Kidney (tissue), 14 donors: ENCODE results near the gene CBFA2T3. TPM values are rescaled to one million over a fixed set of nuclear protein-coding genes. Genes with fewer than 3 reads are reported as not detected.

Source experiments
- DNase-seq, 5 donors: peaks; one replicate each; pipeline ENCODE4 v3.0.0-alpha.2; 2013 to 2020
- FAIRE-seq: peaks from 2 replicates; lab custom pipeline; 2012; peaks lifted over from hg19 to GRCh38; lab: Jason Lieb, UNC
- H3K27ac ChIP-seq, 2 donors: one replicate each; pipeline ENCODE4 v1.7.0; 2013; ENCODE audit warnings: low read depth in 2 of 2, low read length in 2 of 2, inconsistent platforms in 1 of 2
- H3K27me3 ChIP-seq: one replicate; pipeline ENCODE4 v1.7.1; 2013; ENCODE audit warnings: low read length, inconsistent platforms; ENCODE audit not compliant: control insufficient read depth, insufficient read depth
- H3K36me3 ChIP-seq, 3 donors: one replicate each; pipeline versions ENCODE4 v1.7.0 to v1.7.1; 2013; ENCODE audit warnings: low read length in 3 of 3, control low read depth in 1 of 3, inconsistent platforms in 1 of 3; ENCODE audit not compliant: insufficient read depth in 3 of 3, control insufficient read depth in 2 of 3
- H3K4me1 ChIP-seq, 3 donors: one replicate each; pipeline versions ENCODE4 v1.7.0 to v1.7.1; 2013; ENCODE audit warnings: low read length in 3 of 3, inconsistent platforms in 1 of 3, low read depth in 1 of 3; ENCODE audit not compliant: control insufficient read depth in 2 of 3, insufficient read depth in 2 of 3
- H3K4me3 ChIP-seq, 3 donors: one replicate each; pipeline versions ENCODE4 v1.7.0 to v1.8.1; 2013; ENCODE audit warnings: low read length in 3 of 3, control low read depth in 1 of 3, inconsistent platforms in 1 of 3
- H3K9ac ChIP-seq, 3 donors: one replicate each; pipeline versions ENCODE4 v1.7.0 to v1.7.1; 2013; ENCODE audit warnings: low read length in 3 of 3, control low read depth in 1 of 3, inconsistent platforms in 1 of 3
- H3K9me3 ChIP-seq, 3 donors: one replicate each; pipeline versions ENCODE4 v1.7.0 to v1.7.1; 2013; ENCODE audit warnings: low read length in 3 of 3, control low read depth in 1 of 3, inconsistent platforms in 1 of 3; ENCODE audit not compliant: control insufficient read depth in 2 of 3, insufficient read depth in 1 of 3
- intact Hi-C: fragments of 100-400 bp; cut with DNase I; formaldehyde crosslinking; loops from one replicate; pipeline ENCODE4 v1.11.1; 2022
- polyA plus RNA-seq: library from polyadenylated mRNA; stranded (reverse); fragments of 350-450 nt; fragmentation: Illumina TruSeq; extraction: RNeasy Lipid Tissue Mini Kit (QIAGEN cat#74804); gene quantifications from one replicate; pipeline ENCODE4 v1.2.3, GENCODE V29; 2014; ENCODE audit warnings: low read depth, low replicate concordance; ENCODE audit not compliant: insufficient read depth
- total RNA-seq: library from RNA; stranded (reverse); fragmentation: NEBNext Ultra II Directional; extraction: Animal tissue kit (Norgen Biotek cat#: 25700); gene quantifications from one replicate; pipeline ENCODE4 v1.2.1, GENCODE V29; 2021
- TF ChIP-seq, protein P1 (sequence below): IDR thresholded peaks from 3 replicates; pipeline ENCODE4 v1.5.1; 2012; ENCODE audit warnings: mild to moderate bottlenecking, moderate library complexity, borderline replicate concordance; ENCODE audit not compliant: insufficient read depth; ENCODE audit errors: extremely low read depth
- donor health status: control.
- donor health status: control.
- donor health status: control.
- donor health status: control.
- donor health status: control.
- donor health status: DM: yes; HTN: yes; CAD: no.
- donor health status: Normal renal cell carcinoma (clear cell type).

The CBFA2T3 gene
- total and polyA plus RNA-seq, 2 donors from 2014 or later = 0.75 to 8.0 TPM

DNA sequence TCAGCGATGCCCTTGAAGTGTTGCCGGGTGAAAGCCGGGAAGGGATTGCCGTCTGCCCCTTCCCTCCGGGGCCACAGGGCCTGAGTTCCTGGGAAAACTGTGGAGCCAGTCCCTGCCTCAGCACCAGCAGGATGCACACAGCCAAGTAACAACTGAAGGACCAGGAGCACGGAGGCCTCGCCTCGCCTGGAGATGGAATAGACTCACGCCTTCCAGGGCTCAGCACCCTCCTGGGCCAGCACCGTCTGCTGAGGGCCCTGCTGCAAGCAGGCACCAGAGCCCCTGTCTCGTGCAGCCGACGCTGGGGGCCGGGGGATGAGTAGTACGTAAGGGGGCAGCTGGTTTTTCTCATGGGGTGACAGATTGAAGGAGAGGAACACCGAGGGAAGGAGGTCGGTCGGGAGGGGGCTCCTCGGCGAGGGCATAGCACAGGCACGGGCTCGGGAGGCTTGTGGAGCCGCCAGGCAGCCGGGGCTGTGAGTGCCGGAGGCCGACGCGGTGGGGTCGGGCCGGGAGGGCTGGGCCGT lies 6.4 kb downstream of the CBFA2T3 start:
- Histone ChIP-seq H3K27ac (no peak overlapping the region), H3K4me3 (no peak overlapping the region), H3K9me3 (no peaks in the 10 kb centered on the region), H3K36me3 (no peaks in the 10 kb centered on the region), H3K27me3 (no peaks in the 10 kb centered on the region), H3K9ac (no peak overlapping the region), H3K4me1 (no peaks in the 10 kb centered on the region)
- TF ChIP-seq, protein P1, sequence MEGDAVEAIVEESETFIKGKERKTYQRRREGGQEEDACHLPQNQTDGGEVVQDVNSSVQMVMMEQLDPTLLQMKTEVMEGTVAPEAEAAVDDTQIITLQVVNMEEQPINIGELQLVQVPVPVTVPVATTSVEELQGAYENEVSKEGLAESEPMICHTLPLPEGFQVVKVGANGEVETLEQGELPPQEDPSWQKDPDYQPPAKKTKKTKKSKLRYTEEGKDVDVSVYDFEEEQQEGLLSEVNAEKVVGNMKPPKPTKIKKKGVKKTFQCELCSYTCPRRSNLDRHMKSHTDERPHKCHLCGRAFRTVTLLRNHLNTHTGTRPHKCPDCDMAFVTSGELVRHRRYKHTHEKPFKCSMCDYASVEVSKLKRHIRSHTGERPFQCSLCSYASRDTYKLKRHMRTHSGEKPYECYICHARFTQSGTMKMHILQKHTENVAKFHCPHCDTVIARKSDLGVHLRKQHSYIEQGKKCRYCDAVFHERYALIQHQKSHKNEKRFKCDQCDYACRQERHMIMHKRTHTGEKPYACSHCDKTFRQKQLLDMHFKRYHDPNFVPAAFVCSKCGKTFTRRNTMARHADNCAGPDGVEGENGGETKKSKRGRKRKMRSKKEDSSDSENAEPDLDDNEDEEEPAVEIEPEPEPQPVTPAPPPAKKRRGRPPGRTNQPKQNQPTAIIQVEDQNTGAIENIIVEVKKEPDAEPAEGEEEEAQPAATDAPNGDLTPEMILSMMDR = no peak
- FAIRE-seq (no peak), DNase-seq (no peak)
- intact Hi-C loops = no loop called here

DNA sequence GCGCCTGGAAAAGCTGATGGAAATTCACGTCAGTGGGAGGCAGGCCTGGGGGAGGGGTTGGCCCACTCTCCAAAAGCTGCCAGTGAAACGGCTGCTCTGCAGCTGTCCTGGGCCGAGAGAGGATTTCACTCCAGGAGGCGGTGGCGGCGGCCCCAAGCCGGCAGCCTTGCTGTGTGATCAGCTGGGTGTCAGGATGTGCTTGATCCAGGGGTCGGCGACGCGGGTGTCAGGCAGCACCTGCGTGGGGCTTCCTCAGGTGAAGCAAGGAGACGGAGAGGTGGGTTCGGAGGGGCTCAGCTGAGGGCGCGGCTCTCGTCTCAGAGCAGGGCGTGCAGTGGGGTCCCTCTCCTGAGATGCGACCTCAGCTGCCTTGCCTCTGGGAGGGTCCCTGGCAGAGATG lies 7.0 kb downstream of the CBFA2T3 start:
- H3K27ac ChIP-seq = no peak overlapping the region
- no peak for DNase-seq
- FAIRE-seq = no peak
- no peaks in the 10 kb centered on the region for H3K27me3 ChIP-seq
- TF ChIP-seq, protein P1 = no peak
- intact Hi-C loops = no loop called here
- no peaks in the 10 kb centered on the region for H3K9me3 ChIP-seq
- no peak overlapping the region for H3K9ac ChIP-seq
- no peak overlapping the region for H3K4me3 ChIP-seq
- no peaks in the 10 kb centered on the region for H3K36me3 ChIP-seq
- H3K4me1 ChIP-seq = no peaks in the 10 kb centered on the region

DNA sequence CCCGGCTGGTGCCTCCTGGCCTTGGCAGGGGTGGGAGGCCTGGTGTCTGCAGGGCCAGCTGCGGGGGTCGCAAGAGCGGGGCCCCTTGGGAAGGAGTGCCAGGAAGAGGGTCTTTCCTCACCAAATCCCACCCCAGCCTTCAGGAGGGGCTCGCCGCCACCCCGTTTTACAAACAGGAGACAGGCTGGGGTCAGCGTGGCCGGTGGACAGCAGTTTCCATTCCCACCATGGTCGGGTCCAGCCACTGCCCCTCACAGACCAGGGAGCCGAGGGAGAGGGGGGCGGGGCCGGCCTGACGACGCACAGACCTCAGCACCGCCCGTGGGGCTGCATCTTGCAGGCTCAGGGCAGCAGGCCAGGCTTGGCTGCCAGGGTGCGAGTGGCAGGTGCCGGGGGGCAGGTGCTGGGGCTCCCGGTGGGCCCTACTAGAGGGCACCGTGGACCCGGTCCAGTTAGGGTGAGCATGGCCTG lies 7.6 kb downstream of the CBFA2T3 start:
- H3K27me3 ChIP-seq = no peaks in the 10 kb centered on the region
- no peak for FAIRE-seq
- no peak for DNase-seq
- no peaks in the 10 kb centered on the region for H3K36me3 ChIP-seq
- no peak overlapping the region for H3K9ac ChIP-seq
- no peak overlapping the region for H3K27ac ChIP-seq
- intact Hi-C loops = no loop called here
- no peaks in the 10 kb centered on the region for H3K4me1 ChIP-seq
- no peaks in the 10 kb centered on the region for H3K9me3 ChIP-seq
- TF ChIP-seq, protein P1 = no peak
- no peak overlapping the region for H3K4me3 ChIP-seq
